GM18502 (cell line): ENCODE data around the gene KRTAP9-4.
"Not testable (repeated sequence)": the region's sequence is repeated elsewhere in the genome, so short reads cannot be mapped to it uniquely, and the experiment has no call there.

Source experiments
- ATAC-seq: cut with Tn5 transposase; IDR thresholded peaks from one replicate; pipeline ENCODE4 v1.9.1; 2021; ENCODE audit warnings: mild to moderate bottlenecking; ENCODE audit not compliant: unreplicated experiment, poor library complexity

KRTAP9-4 gene

GRCh38 chr17:41263212-41263611 is 13.7 kb downstream of the KRTAP9-4 start:
- ATAC-seq = no peak

- no peak for ATAC-seq
Measured at GRCh38 chr17:41264599-41264998, 15.1 kb downstream of the KRTAP9-4 start.

- ATAC-seq = no peak
Measured at GRCh38 chr17:41265078-41265477, 15.6 kb downstream of the KRTAP9-4 start, which contains the start of gene KRTAP9-6. Gene KRTAP9-6, plus strand, starts transcription at chr17:41265378. Its CDS starts 0 bp downstream, at chr17:41265378.

GRCh38 chr17:41267711-41268110 is 18.2 kb downstream of the KRTAP9-4 start:
- ATAC-seq = no peak

GRCh38 chr17:41271323-41271722 is 21.8 kb downstream of the KRTAP9-4 start:
- ATAC-seq = not testable (repeated sequence)

- no peak for ATAC-seq
Measured at GRCh38 chr17:41271858-41272257, 22.4 kb downstream of the KRTAP9-4 start.

- not testable (repeated sequence) for ATAC-seq
Measured at GRCh38 chr17:41275648-41276190, 26.2 kb downstream of the KRTAP9-4 start, which contains the start of gene KRTAP9-7. Gene KRTAP9-7, plus strand, starts transcription at chr17:41275698. Its CDS starts 0 bp downstream, at chr17:41275698.

- ATAC-seq = no peak
Measured at GRCh38 chr17:41278176-41278955, 28.9 kb downstream of the KRTAP9-4 start.

GRCh38 chr17:41284043-41284442 is 34.6 kb downstream of the KRTAP9-4 start:
- ATAC-seq = no peak

GRCh38 chr17:41284546-41284945 is 35.1 kb downstream of the KRTAP9-4 start:
- ATAC-seq = no peak

GRCh38 chr17:41287050-41287449 is 37.6 kb downstream of the KRTAP9-4 start:
- ATAC-seq = no peak

- no peak for ATAC-seq
Measured at GRCh38 chr17:41294016-41294415, 44.5 kb downstream of the KRTAP9-4 start.

- no peak for ATAC-seq
Measured at GRCh38 chr17:41296846-41297245, 47.4 kb downstream of the KRTAP9-4 start.

GRCh38 chr17:41298458-41299135 is 49.1 kb downstream of the KRTAP9-4 start:
- no peak for ATAC-seq
